Measurements from ENCODE around the gene COPZ1. TPM values are rescaled to one million over a fixed set of nuclear protein-coding genes. Genes with fewer than 3 reads are reported as not detected.
A peak's percentile ranks its signal among the peaks of the same experiment; 100 is the strongest.

Gene COPZ1
- total RNA-seq, 2 donors from 2014 or later = 79.2 to 154 TPM

DNA sequence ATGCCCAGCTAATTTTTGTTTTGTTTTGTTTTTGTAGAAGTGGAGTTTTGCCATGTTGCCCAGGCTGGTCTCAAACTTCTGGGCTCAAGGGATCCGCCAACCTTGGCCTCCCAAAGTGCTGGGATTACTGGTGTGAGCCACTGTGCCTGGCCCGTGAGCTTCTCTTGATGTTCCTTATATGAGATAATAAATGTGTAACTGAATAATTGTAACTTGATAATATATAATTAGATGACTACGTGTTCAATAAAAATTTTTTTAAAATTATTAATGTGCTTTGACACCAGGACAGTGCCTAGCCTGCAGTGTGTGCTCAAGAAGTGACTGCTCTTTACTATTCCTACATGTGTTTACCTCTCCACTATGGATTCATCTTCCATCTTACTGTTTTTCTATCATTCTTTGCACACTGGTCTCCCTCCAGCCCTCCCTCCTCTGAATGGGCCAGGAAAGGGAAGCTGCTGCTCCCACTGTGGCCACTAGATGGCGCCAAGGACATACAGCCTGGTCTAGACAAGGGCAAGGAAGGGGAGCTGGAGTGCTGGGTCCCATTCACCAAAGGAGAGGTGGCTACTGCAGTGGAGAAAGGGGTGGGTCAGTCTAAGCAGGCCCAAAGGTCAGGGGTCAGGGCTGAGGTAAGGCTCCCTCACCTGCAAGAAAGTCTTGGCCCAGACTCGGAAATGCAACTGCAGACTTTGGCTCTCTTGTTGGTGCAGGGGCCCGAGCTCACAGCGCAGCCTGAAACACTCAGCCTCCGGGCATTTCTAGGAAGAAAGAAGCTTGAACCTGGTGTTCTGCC is 74.3 kb downstream of the COPZ1 start:
- H3K4me1 ChIP-seq = peaks cover 0 to 7% of the 10 kb centered on the region in 2 donors
- DNase-seq (ENCODE audit: low spot score) = peak; percentile 92
- no peak overlapping the region for H3K4me3 ChIP-seq
- TF ChIP-seq, protein P1, sequence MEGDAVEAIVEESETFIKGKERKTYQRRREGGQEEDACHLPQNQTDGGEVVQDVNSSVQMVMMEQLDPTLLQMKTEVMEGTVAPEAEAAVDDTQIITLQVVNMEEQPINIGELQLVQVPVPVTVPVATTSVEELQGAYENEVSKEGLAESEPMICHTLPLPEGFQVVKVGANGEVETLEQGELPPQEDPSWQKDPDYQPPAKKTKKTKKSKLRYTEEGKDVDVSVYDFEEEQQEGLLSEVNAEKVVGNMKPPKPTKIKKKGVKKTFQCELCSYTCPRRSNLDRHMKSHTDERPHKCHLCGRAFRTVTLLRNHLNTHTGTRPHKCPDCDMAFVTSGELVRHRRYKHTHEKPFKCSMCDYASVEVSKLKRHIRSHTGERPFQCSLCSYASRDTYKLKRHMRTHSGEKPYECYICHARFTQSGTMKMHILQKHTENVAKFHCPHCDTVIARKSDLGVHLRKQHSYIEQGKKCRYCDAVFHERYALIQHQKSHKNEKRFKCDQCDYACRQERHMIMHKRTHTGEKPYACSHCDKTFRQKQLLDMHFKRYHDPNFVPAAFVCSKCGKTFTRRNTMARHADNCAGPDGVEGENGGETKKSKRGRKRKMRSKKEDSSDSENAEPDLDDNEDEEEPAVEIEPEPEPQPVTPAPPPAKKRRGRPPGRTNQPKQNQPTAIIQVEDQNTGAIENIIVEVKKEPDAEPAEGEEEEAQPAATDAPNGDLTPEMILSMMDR (IDR thresholded peaks at IDR 0.05) = peak; percentile 98 to 99
- no peak overlapping the region for H3K27ac ChIP-seq
- no peaks in the 10 kb centered on the region for H3K9me3 ChIP-seq
- H3K36me3 ChIP-seq = peaks cover 100% of the 10 kb centered on the region
- no peaks in the 10 kb centered on the region for H3K27me3 ChIP-seq

DNA sequence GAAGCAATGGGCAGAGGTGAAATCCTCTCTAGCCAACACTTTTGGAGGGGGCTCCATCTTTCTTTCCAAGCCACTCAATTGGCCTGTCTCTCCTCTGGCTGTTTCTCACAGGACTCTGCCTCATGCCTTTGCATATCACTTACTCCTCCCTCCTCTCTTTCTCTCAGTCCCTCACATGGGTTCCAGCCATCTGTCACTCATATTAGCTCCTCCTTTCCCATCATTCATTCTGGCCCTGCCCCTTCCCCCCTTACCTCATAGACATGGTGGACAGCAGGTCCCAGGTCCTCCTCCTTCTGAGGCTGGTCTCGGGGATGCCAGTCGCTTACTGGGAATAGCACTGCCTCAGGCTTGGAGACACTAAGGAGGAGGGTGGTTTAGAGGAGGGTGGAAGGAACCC is 76.2 kb downstream of the COPZ1 start:
- no peak overlapping the region for H3K27ac ChIP-seq

More for the DNA sequence above, 76.2 kb downstream of the COPZ1 start:
- H3K36me3 ChIP-seq = peaks cover 100% of the 10 kb centered on the region
- TF ChIP-seq, protein P1 (IDR thresholded peaks at IDR 0.05) = no peak
- no peaks in the 10 kb centered on the region for H3K9me3 ChIP-seq
- H3K4me3 ChIP-seq = no peak overlapping the region
- no peak for DNase-seq (ENCODE audit: low spot score)
- no peaks in the 10 kb centered on the region for H3K27me3 ChIP-seq
- peaks cover 0 to 1% of the 10 kb centered on the region in 2 donors for H3K4me1 ChIP-seq

MicroRNA genes within 50 kb of the gene (microRNA counts, 767-probe panel; counts per million panel counts)
- 3,913 to 8,839 counts per million in 2 donors for microRNA hsa-miR-148b-3p

Small RNA genes within 50 kb of the gene (microRNA-seq; reads per million reads assigned to microRNA genes)
- gene MIR148B (ENCODE audit: borderline number of aligned reads in 2 of 2, borderline replicate concordance in 1 of 2) = 181 to 243 reads per million in 2 donors

Other genes starting within 250 kb of the COPZ1 start
- 10 to 100 TPM; 14.5 to 29.4 TPM for gene SMUG1, start 136.1 kb upstream of the COPZ1 start, total RNA-seq
- gene CBX5, start 45.0 kb upstream of the COPZ1 start, total RNA-seq = 10 to 100 TPM; 33.0 to 33.9 TPM
- gene HNRNPA1, start 44.4 kb upstream of the COPZ1 start, total RNA-seq = 100 to 1,000 TPM; 237 to 404 TPM
- gene NFE2, start 24.1 kb upstream of the COPZ1 start, total RNA-seq = 1 to 10 TPM; 1.1 to 2.9 TPM
- under 1 TPM in 1 of 2 donors, not detected in 1; 0.43 TPM for gene GPR84, start 39.4 kb downstream of the COPZ1 start, total RNA-seq
- gene ZNF385A, start 59.6 kb downstream of the COPZ1 start, total RNA-seq = 10 to 100 TPM in 1 of 2 donors, 1 to 10 TPM in 1; 6.7 to 12.7 TPM
- gene ITGA5, start 94.1 kb downstream of the COPZ1 start, total RNA-seq = 100 to 1,000 TPM in 1 of 2 donors, 10 to 100 TPM in 1; 80.5 to 144 TPM
- not detected for gene GTSF1, start 148.5 kb downstream of the COPZ1 start, total RNA-seq
- 1 to 10 TPM; 2.9 to 8.3 TPM for gene NCKAP1L, start 172.6 kb downstream of the COPZ1 start, total RNA-seq
- 1 to 10 TPM; 1.7 to 4.8 TPM for gene PDE1B, start 224.5 kb downstream of the COPZ1 start, total RNA-seq